H1 (cell line): Measurements from ENCODE around the gene PTPRD. TPM values are rescaled to one million over a fixed set of nuclear protein-coding genes. Genes with fewer than 3 reads are reported as not detected.

ENCODE experiments used
- BCL11A ChIP-seq, 2 experiments: IDR thresholded peaks; one replicate each; pipeline ENCODE4 v1.6.1; 2011; ENCODE audit warnings: low read depth in 2 of 2, low read length in 2 of 2, mild to moderate bottlenecking in 2 of 2
- CHD1 ChIP-seq: IDR thresholded peaks from 2 replicates; pipeline ENCODE4 v1.6.1; 2012; ENCODE audit warnings: low read depth, low read length, improper control_type of control experiment
- HDAC6 ChIP-seq: IDR thresholded peaks from one replicate; pipeline ENCODE4 v1.7.1; 2012; ENCODE audit warnings: low read depth, mild to moderate bottlenecking, inconsistent platforms, low read length, moderate library complexity
- JUN ChIP-seq: IDR thresholded peaks from 2 replicates; pipeline ENCODE4 v1.6.1; 2011; ENCODE audit warnings: low read depth, mild to moderate bottlenecking, improper control_type of control experiment, low read length
- RAD21 ChIP-seq, 2 experiments: IDR thresholded peaks in 1 of 2; conservative IDR thresholded peaks in 1 of 2; 2 replicates each; pipeline ENCODE4 v1.6.1; 2011; ENCODE audit warnings: low read depth in 2 of 2, low read length in 2 of 2, improper control_type of control experiment in 1 of 2, inconsistent platforms in 1 of 2, mild to moderate bottlenecking in 1 of 2, moderate library complexity in 1 of 2
- TEAD4 ChIP-seq: IDR thresholded peaks from 2 replicates; pipeline ENCODE4 v1.6.1; 2012; ENCODE audit warnings: low read depth, low read length, inconsistent platforms, mixed read lengths
- YY1 ChIP-seq: IDR thresholded peaks from 2 replicates; pipeline ENCODE4 v1.6.1; 2011; ENCODE audit warnings: low read depth, mild to moderate bottlenecking, low read length
- polyA plus RNA-seq, 7 experiments: library from polyadenylated mRNA; depleted of rRNA in 3 of 7; stranded (reverse) in 5 of 7; unstranded in 2 of 7; fragments of >200 nt in 5 of 7; fragments of 200-250 nt in 2 of 7; gene quantifications; 1 replicate in 5 of 7; 2 replicates in 1 of 7; 4 replicates in 1 of 7; pipeline versions ENCODE4 v1.2.1 to v1.2.3, GENCODE V29; 2011 to 2013; ENCODE audit warnings: missing spikeins in 2 of 7, mixed read lengths in 2 of 7
- total RNA-seq: library from RNA; stranded (reverse); fragmentation: NEBNext Ultra II Directional; extraction: Animal tissue kit (Norgen Biotek cat#: 25700); gene quantifications from 2 replicates; pipeline ENCODE4 v1.2.1, GENCODE V29; 2021
- TF ChIP-seq, protein P1 (sequence below): fragments of 300-600 bp; sonication (generic); IDR thresholded peaks from 2 replicates; pipeline ENCODE4 v1.7.1; 2012; ENCODE audit warnings: low read length, moderate library complexity, mild to moderate bottlenecking, inconsistent platforms; ENCODE audit not compliant: insufficient replicate concordance

PTPRD gene
- total and polyA plus RNA-seq, 2 of the 8 experiments (the other 6 are each of a cell fraction or from before 2014, with no cell fraction given): 17.2 to 77.0 TPM

DNA sequence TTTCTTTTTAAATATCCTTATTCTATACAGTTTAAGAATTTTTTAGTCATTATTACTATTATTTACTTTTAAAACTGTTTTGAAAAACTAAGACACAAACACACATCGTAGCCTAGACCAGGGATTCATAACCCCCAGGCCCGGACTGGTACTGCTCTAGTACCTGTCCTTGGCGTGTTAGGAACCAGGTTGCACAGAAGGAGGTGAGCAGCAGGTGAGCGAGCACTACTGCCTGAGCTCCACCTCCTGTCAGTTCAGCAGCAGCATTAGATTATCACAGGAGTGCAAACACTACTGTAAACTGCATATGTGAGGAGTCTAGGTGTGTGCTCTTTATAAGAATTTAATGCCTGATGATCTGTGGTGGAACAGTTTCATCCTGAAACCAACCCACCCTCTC lies 357.0 kb downstream of the PTPRD start (continued):
- TF ChIP-seq, protein P1, sequence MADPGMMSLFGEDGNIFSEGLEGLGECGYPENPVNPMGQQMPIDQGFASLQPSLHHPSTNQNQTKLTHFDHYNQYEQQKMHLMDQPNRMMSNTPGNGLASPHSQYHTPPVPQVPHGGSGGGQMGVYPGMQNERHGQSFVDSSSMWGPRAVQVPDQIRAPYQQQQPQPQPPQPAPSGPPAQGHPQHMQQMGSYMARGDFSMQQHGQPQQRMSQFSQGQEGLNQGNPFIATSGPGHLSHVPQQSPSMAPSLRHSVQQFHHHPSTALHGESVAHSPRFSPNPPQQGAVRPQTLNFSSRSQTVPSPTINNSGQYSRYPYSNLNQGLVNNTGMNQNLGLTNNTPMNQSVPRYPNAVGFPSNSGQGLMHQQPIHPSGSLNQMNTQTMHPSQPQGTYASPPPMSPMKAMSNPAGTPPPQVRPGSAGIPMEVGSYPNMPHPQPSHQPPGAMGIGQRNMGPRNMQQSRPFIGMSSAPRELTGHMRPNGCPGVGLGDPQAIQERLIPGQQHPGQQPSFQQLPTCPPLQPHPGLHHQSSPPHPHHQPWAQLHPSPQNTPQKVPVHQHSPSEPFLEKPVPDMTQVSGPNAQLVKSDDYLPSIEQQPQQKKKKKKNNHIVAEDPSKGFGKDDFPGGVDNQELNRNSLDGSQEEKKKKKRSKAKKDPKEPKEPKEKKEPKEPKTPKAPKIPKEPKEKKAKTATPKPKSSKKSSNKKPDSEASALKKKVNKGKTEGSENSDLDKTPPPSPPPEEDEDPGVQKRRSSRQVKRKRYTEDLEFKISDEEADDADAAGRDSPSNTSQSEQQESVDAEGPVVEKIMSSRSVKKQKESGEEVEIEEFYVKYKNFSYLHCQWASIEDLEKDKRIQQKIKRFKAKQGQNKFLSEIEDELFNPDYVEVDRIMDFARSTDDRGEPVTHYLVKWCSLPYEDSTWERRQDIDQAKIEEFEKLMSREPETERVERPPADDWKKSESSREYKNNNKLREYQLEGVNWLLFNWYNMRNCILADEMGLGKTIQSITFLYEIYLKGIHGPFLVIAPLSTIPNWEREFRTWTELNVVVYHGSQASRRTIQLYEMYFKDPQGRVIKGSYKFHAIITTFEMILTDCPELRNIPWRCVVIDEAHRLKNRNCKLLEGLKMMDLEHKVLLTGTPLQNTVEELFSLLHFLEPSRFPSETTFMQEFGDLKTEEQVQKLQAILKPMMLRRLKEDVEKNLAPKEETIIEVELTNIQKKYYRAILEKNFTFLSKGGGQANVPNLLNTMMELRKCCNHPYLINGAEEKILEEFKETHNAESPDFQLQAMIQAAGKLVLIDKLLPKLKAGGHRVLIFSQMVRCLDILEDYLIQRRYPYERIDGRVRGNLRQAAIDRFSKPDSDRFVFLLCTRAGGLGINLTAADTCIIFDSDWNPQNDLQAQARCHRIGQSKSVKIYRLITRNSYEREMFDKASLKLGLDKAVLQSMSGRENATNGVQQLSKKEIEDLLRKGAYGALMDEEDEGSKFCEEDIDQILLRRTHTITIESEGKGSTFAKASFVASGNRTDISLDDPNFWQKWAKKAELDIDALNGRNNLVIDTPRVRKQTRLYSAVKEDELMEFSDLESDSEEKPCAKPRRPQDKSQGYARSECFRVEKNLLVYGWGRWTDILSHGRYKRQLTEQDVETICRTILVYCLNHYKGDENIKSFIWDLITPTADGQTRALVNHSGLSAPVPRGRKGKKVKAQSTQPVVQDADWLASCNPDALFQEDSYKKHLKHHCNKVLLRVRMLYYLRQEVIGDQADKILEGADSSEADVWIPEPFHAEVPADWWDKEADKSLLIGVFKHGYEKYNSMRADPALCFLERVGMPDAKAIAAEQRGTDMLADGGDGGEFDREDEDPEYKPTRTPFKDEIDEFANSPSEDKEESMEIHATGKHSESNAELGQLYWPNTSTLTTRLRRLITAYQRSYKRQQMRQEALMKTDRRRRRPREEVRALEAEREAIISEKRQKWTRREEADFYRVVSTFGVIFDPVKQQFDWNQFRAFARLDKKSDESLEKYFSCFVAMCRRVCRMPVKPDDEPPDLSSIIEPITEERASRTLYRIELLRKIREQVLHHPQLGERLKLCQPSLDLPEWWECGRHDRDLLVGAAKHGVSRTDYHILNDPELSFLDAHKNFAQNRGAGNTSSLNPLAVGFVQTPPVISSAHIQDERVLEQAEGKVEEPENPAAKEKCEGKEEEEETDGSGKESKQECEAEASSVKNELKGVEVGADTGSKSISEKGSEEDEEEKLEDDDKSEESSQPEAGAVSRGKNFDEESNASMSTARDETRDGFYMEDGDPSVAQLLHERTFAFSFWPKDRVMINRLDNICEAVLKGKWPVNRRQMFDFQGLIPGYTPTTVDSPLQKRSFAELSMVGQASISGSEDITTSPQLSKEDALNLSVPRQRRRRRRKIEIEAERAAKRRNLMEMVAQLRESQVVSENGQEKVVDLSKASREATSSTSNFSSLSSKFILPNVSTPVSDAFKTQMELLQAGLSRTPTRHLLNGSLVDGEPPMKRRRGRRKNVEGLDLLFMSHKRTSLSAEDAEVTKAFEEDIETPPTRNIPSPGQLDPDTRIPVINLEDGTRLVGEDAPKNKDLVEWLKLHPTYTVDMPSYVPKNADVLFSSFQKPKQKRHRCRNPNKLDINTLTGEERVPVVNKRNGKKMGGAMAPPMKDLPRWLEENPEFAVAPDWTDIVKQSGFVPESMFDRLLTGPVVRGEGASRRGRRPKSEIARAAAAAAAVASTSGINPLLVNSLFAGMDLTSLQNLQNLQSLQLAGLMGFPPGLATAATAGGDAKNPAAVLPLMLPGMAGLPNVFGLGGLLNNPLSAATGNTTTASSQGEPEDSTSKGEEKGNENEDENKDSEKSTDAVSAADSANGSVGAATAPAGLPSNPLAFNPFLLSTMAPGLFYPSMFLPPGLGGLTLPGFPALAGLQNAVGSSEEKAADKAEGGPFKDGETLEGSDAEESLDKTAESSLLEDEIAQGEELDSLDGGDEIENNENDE: no peak
- TF ChIP-seq CHD1: no peak
- TF ChIP-seq RAD21 (IDR thresholded peaks at IDR 0.05 in 1 of 2, conservative IDR thresholded peaks at IDR 0.05 in 1 of 2; ENCODE audit: low read depth in 2 of 2, low read length in 2 of 2): no peak
- no peak for TF ChIP-seq YY1
- TF ChIP-seq TEAD4: no peak
- TF ChIP-seq JUN: no peak
- no peak for TF ChIP-seq HDAC6
- no peak for TF ChIP-seq BCL11A (IDR thresholded peaks at IDR 0.05; ENCODE audit: low read depth in 2 of 2, low read length in 2 of 2)
